H1 (cell line): ENCODE results near the gene SLC45A1. TPM values are rescaled to one million over a fixed set of nuclear protein-coding genes. Genes with fewer than 3 reads are reported as not detected.

Experiments
- CTCF ChIA-PET: fragments of 300-600 bp; sonication (Branson Sonifier 250); formaldehyde crosslinking; loops from one replicate; lab custom pipeline; 2021; ENCODE audit not compliant: partially characterized antibody; lab: Charles Lee
- POLR2A ChIA-PET: fragments of 300-600 bp; sonication (Branson Sonifier 250); formaldehyde crosslinking; loops from one replicate; lab custom pipeline; 2021; ENCODE audit warnings: inconsistent platforms; ENCODE audit not compliant: partially characterized antibody; lab: Charles Lee
- DNase-seq, 2 experiments: peaks; one replicate each; pipeline versions ENCODE4 v3.0.0 to v3.0.0-alpha.2; 2010 to 2022; ENCODE audit warnings: low spot score in 2 of 2, low read depth in 1 of 2, mixed read lengths in 1 of 2
- FAIRE-seq: peaks from 2 replicates; lab custom pipeline; 2011; peaks lifted over from hg19 to GRCh38; lab: Jason Lieb, UNC
- H2AFZ ChIP-seq: 2 replicates; pipeline ENCODE4 v1.8.1; 2012; ENCODE audit warnings: low read length, inconsistent platforms
- H2AK5ac ChIP-seq: 2 replicates; pipeline ENCODE4 v1.6.1; 2013; ENCODE audit warnings: low read depth, low read length
- H2BK120ac ChIP-seq: replicated peaks from 2 replicates; pipeline ENCODE3; 2013; ENCODE audit warnings: low read depth, low read length, inconsistent platforms
- H2BK12ac ChIP-seq: 2 replicates; pipeline ENCODE4 v1.6.1; 2013; ENCODE audit warnings: low read depth, low read length
- H2BK15ac ChIP-seq: 2 replicates; pipeline ENCODE4 v1.6.1; 2013; ENCODE audit warnings: low read length
- H2BK20ac ChIP-seq: 2 replicates; pipeline ENCODE4 v1.6.1; 2013; ENCODE audit warnings: low read length
- H2BK5ac ChIP-seq: 2 replicates; pipeline ENCODE4 v1.6.1; 2013; ENCODE audit warnings: low read depth, low read length
- H3K14ac ChIP-seq: 2 replicates; pipeline ENCODE4 v1.6.1; 2013; ENCODE audit warnings: inconsistent platforms; ENCODE audit not compliant: insufficient read length
- H3K18ac ChIP-seq: 2 replicates; pipeline ENCODE4 v1.6.1; 2013; ENCODE audit warnings: low read length; ENCODE audit errors: extremely low read depth
- H3K23ac ChIP-seq: 2 replicates; pipeline ENCODE4 v1.6.1; 2013; ENCODE audit warnings: inconsistent platforms; ENCODE audit not compliant: insufficient read length
- H3K23me2 ChIP-seq: 2 replicates; pipeline ENCODE4 v1.6.1; 2013; ENCODE audit warnings: low read depth, low read length
- H3K27ac ChIP-seq: 2 replicates; pipeline ENCODE4 v1.6.1; 2011; ENCODE audit warnings: low read depth, low read length, inconsistent platforms
- H3K27me3 ChIP-seq, 4 experiments: replicated peaks in 1 of 4; 1 replicate in 1 of 4; 2 replicates in 3 of 4; pipeline versions ENCODE4 v1.6.1 to v1.8.1; 2011 to 2013; ENCODE audit warnings: low read length in 3 of 4, mild to moderate bottlenecking in 3 of 4, inconsistent platforms in 2 of 4, mixed read lengths in 2 of 4, moderate library complexity in 1 of 4; ENCODE audit not compliant: control insufficient read depth in 3 of 4, insufficient read depth in 3 of 4; ENCODE audit errors: extremely low read depth in 1 of 4
- H3K36me3 ChIP-seq, 4 experiments: 2 replicates each; pipeline versions ENCODE4 v1.6.1 to v1.8.1; 2011 to 2013; ENCODE audit warnings: mild to moderate bottlenecking in 4 of 4, low read length in 3 of 4, moderate library complexity in 2 of 4, control low read depth in 1 of 4, inconsistent platforms in 1 of 4; ENCODE audit not compliant: insufficient read depth in 4 of 4, control insufficient read depth in 2 of 4
- H3K4ac ChIP-seq: replicated peaks from 2 replicates; pipeline ENCODE3; 2013; ENCODE audit warnings: low read length, low read depth, mixed read lengths, inconsistent platforms; ENCODE audit not compliant: insufficient read length
- H3K4me1 ChIP-seq, 4 experiments: replicated peaks in 1 of 4; 1 replicate in 1 of 4; 2 replicates in 3 of 4; pipeline versions ENCODE4 v1.6.1 to v1.8.1; 2011 to 2013; ENCODE audit warnings: low read length in 3 of 4, inconsistent platforms in 2 of 4, mixed read lengths in 1 of 4; ENCODE audit not compliant: insufficient read depth in 4 of 4, control insufficient read depth in 3 of 4
- H3K4me2 ChIP-seq, 2 experiments: 2 replicates each; pipeline versions ENCODE4 v1.6.1 to v1.8.1; 2011 to 2013; ENCODE audit warnings: low read depth in 2 of 2, low read length in 2 of 2, control low read depth in 1 of 2, inconsistent platforms in 1 of 2, mild to moderate bottlenecking in 1 of 2; ENCODE audit not compliant: insufficient read depth in 1 of 2
- H3K4me3 ChIP-seq, 4 experiments: fragments of 200-600, 300-600 bp in 1 of 4; sonication (generic), shearing (Covaris generic), sonication (Bioruptor Twin) in 1 of 4; 2 replicates each; pipeline versions ENCODE4 v1.5.1 to v1.8.1; 2011 to 2016; ENCODE audit warnings: low read length in 4 of 4, low read depth in 3 of 4, control low read depth in 2 of 4, inconsistent platforms in 2 of 4, mild to moderate bottlenecking in 2 of 4, mixed read lengths in 1 of 4, moderate library complexity in 1 of 4; ENCODE audit not compliant: insufficient read depth in 2 of 4; ENCODE audit errors: extremely low read depth in 1 of 4
- H3K56ac ChIP-seq: replicated peaks from 2 replicates; pipeline ENCODE3; 2013; ENCODE audit warnings: low read depth, mild to moderate bottlenecking, mixed read lengths, low read length, inconsistent platforms; ENCODE audit not compliant: insufficient read length
- H3K79me1 ChIP-seq: 2 replicates; pipeline ENCODE4 v1.6.1; 2013; ENCODE audit warnings: low read depth, low read length, control low read depth
- H3K79me2 ChIP-seq, 2 experiments: 2 replicates each; pipeline versions ENCODE4 v1.6.1 to v1.8.1; 2012 to 2013; ENCODE audit warnings: low read length in 2 of 2, mild to moderate bottlenecking in 2 of 2, inconsistent platforms in 1 of 2; ENCODE audit not compliant: insufficient read depth in 2 of 2, control insufficient read depth in 1 of 2
- H3K9ac ChIP-seq, 4 experiments: replicated peaks in 1 of 4; 1 replicate in 1 of 4; 2 replicates in 3 of 4; pipeline versions ENCODE4 v1.6.1 to v1.8.1; 2011 to 2013; ENCODE audit warnings: low read depth in 3 of 4, low read length in 3 of 4, control low read depth in 2 of 4, mild to moderate bottlenecking in 2 of 4, moderate library complexity in 2 of 4, inconsistent platforms in 1 of 4; ENCODE audit errors: extremely low read depth in 1 of 4
- H3K9me3 ChIP-seq, 2 experiments: 2 replicates each; pipeline versions ENCODE4 v1.6.1 to v1.8.1; 2012 to 2013; ENCODE audit warnings: mild to moderate bottlenecking in 2 of 2, moderate library complexity in 2 of 2, control low read depth in 1 of 2, inconsistent platforms in 1 of 2, low read depth in 1 of 2, low read length in 1 of 2, mixed read lengths in 1 of 2; ENCODE audit not compliant: insufficient read depth in 2 of 2
- H4K20me1 ChIP-seq, 2 experiments: replicated peaks in 1 of 2; 2 replicates each; pipeline versions ENCODE3 to v1.8.1; 2011 to 2013; ENCODE audit warnings: inconsistent platforms in 2 of 2, low read length in 2 of 2, mild to moderate bottlenecking in 1 of 2; ENCODE audit not compliant: insufficient read depth in 2 of 2, control insufficient read depth in 1 of 2
- H4K5ac ChIP-seq: 2 replicates; pipeline ENCODE4 v1.6.1; 2013; ENCODE audit warnings: low read length, low read depth, mixed read lengths, inconsistent platforms; ENCODE audit not compliant: insufficient read length
- H4K8ac ChIP-seq: 2 replicates; pipeline ENCODE4 v1.8.0; 2013; ENCODE audit warnings: mild to moderate bottlenecking, moderate library complexity, low read length, inconsistent platforms; ENCODE audit not compliant: insufficient read depth; ENCODE audit errors: extremely low read depth
- H4K91ac ChIP-seq: replicated peaks from 2 replicates; pipeline ENCODE3; 2013; ENCODE audit warnings: low read length, mixed read lengths, inconsistent platforms; ENCODE audit not compliant: insufficient read length
- BCL11A ChIP-seq, 2 experiments: IDR thresholded peaks; one replicate each; pipeline ENCODE4 v1.6.1; 2011; ENCODE audit warnings: low read depth in 2 of 2, low read length in 2 of 2, mild to moderate bottlenecking in 2 of 2
- KDM4A ChIP-seq: IDR thresholded peaks from one replicate; pipeline ENCODE4 v1.7.1; 2012; ENCODE audit warnings: low read depth, mild to moderate bottlenecking, moderate library complexity, low read length, inconsistent platforms; ENCODE audit not compliant: severe bottlenecking
- NRF1 ChIP-seq: IDR thresholded peaks from 2 replicates; pipeline ENCODE4 v1.6.1; 2011; ENCODE audit warnings: mild to moderate bottlenecking, low read depth, low read length, improper control_type of control experiment
- POLR2A ChIP-seq, 2 experiments: IDR thresholded peaks; 1 replicate in 1 of 2; 2 replicates in 1 of 2; pipeline ENCODE4 v1.6.1; 2011; ENCODE audit warnings: low read depth in 2 of 2, low read length in 2 of 2, mild to moderate bottlenecking in 2 of 2; ENCODE audit errors: control extremely low read depth in 1 of 2
- SIN3A ChIP-seq, 2 experiments: IDR thresholded peaks in 1 of 2; conservative IDR thresholded peaks in 1 of 2; 2 replicates each; pipeline ENCODE4 v1.6.1; 2011 to 2012; ENCODE audit warnings: low read length in 2 of 2, improper control_type of control experiment in 1 of 2, low read depth in 1 of 2, mild to moderate bottlenecking in 1 of 2
- TEAD4 ChIP-seq: IDR thresholded peaks from 2 replicates; pipeline ENCODE4 v1.6.1; 2012; ENCODE audit warnings: low read depth, low read length, inconsistent platforms, mixed read lengths
- ZNF274 ChIP-seq: IDR thresholded peaks from 2 replicates; pipeline ENCODE4 v1.7.0; 2012; ENCODE audit warnings: low read length, borderline replicate concordance; ENCODE audit errors: extremely low read depth
- WGBS, 2 experiments: shearing (Covaris generic) in 1 of 2; methylation state at CpG; one replicate each; pipeline versions ENCODE4 v1.1.6 to v1.1.7; 2013 to 2015; ENCODE audit warnings: low lambda C conversion rate in 2 of 2, mixed read lengths in 2 of 2, inconsistent platforms in 1 of 2, low coverage in 1 of 2, missing lambda C conversion rate in 1 of 2; ENCODE audit not compliant: insufficient replicate concordance in 2 of 2, insufficient coverage in 1 of 2, insufficient read length in 1 of 2; ENCODE audit errors: extremely low coverage in 1 of 2, missing lambda C conversion rate in 1 of 2; 5-methylcytosine and 5-hydroxymethylcytosine counted together
- polyA plus RNA-seq, 7 experiments: library from polyadenylated mRNA; depleted of rRNA in 3 of 7; stranded (reverse) in 5 of 7; unstranded in 2 of 7; fragments of >200 nt in 5 of 7; fragments of 200-250 nt in 2 of 7; gene quantifications; 1 replicate in 5 of 7; 2 replicates in 1 of 7; 4 replicates in 1 of 7; pipeline versions ENCODE4 v1.2.1 to v1.2.3, GENCODE V29; 2011 to 2013; ENCODE audit warnings: missing spikeins in 2 of 7, mixed read lengths in 2 of 7
- total RNA-seq: library from RNA; stranded (reverse); fragmentation: NEBNext Ultra II Directional; extraction: Animal tissue kit (Norgen Biotek cat#: 25700); gene quantifications from 2 replicates; pipeline ENCODE4 v1.2.1, GENCODE V29; 2021

SLC45A1 gene
- total and polyA plus RNA-seq, 2 of the 8 experiments (the other 6 are each of a cell fraction or from before 2014, with no cell fraction given), result 1.0 to 1.7 TPM

DNA sequence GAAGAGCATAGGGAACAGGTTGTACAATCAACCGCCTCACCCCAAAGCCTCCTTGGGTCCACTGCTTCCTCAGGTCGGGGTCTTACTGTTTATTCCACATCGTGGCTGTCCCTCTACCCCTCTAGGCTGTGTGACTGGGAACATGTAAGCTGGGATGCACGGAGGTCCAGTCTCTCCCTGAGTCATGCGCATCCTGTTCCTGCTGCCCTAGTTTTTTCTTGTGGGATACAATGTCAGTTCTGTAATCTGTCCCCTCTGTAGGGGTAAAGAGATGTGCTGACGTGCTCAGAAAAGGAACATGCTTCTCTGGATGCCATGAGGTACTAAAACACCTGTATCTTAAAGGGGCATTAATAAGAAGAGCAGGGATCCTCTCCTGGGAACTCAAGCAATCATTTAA is 66.2 kb downstream of the SLC45A1 start:
- Histone ChIP-seq H3K27ac (no peak overlapping the region), H3K4me3 (no peak overlapping the region), H2BK20ac (no peak overlapping the region), H3K4ac (no peak overlapping the region), H3K23me2 (no peaks in the 10 kb centered on the region), H2BK5ac (no peak overlapping the region), H3K56ac (no peak overlapping the region), H4K91ac (no peak overlapping the region), H3K36me3 (peaks cover 0 to 3% (median 0%) of the 10 kb centered on the region in 4 experiments; a peak in 2 of 8 replicates), H3K9me3 (no peaks in the 10 kb centered on the region), H4K5ac (no peak overlapping the region), H3K23ac (no peak overlapping the region), H3K79me1 (peaks cover 20% of the 10 kb centered on the region), H3K4me1 (peaks cover 0 to 18% (median 13%) of the 10 kb centered on the region in 4 experiments; a peak in 5 of 7 replicates), H4K20me1 (peaks cover 18 to 24% of the 10 kb centered on the region in 2 experiments), H2BK12ac (no peak overlapping the region), H2BK15ac (no peak overlapping the region), H3K18ac (no peak overlapping the region), H3K9ac (no peak overlapping the region), H2AFZ (no peak overlapping the region), H2AK5ac (no peak overlapping the region), H4K8ac (no peak overlapping the region), H3K27me3 (no peaks in the 10 kb centered on the region), H3K4me2 (no peak overlapping the region), H2BK120ac (no peak overlapping the region), H3K79me2 (peaks cover 0 to 76% of the 10 kb centered on the region in 2 experiments; a peak in 2 of 4 replicates), H3K14ac (no peak overlapping the region)
- CTCF ChIA-PET, result interaction anchor here (0.6 to 2.8 kb wide), 3 partner anchors 13 to 436 kb away, joined by 3 to 9 read pairs (median 5); no protein-coding TSS in a partner anchor
- FAIRE-seq (no peak), DNase-seq (no peak)
- WGBS, 2 experiments, result 94% methylated on average over 6 of the region's 6 CpGs; no CpG with 5 or more reads in 1 of the 2 experiments
- POLR2A ChIA-PET, result interaction anchor here (1.5 kb wide), 1 partner anchor 34 kb away, joined by 3 read pairs; no protein-coding TSS in a partner anchor
- TF ChIP-seq NRF1, result no peak
- no peak for TF ChIP-seq KDM4A
- TF ChIP-seq POLR2A (IDR thresholded peaks at IDR 0.05; ENCODE audit: control extremely low read depth in 1 of 2, low read depth in 2 of 2, low read length in 2 of 2), result no peak
- no peak for TF ChIP-seq TEAD4
- no peak for TF ChIP-seq SIN3A (conservative IDR thresholded peaks at IDR 0.05 in 1 of 2, IDR thresholded peaks at IDR 0.05 in 1 of 2; ENCODE audit: low read depth in 1 of 2, low read length in 2 of 2)
- no peak for TF ChIP-seq BCL11A (IDR thresholded peaks at IDR 0.05; ENCODE audit: low read depth in 2 of 2, low read length in 2 of 2)
- TF ChIP-seq ZNF274, result no peak
